HuH-7.5 (cell line): ENCODE results near the gene RIN1.

Experiments
- DNase-seq: peaks from one replicate; pipeline ENCODE4 v3.0.0; 2011; ENCODE audit warnings: low spot score

Gene RIN1

GRCh38 chr11:66282468-66283455, 53.5 kb downstream of the RIN1 start:
- DNase-seq, result peak; percentile 100
